ENCODE data around the gene TNK1.

TNK1 gene

GRCh38 chr17:7369825-7370224 lies 11.1 kb upstream of the TNK1 start:
- Histone ChIP-seq H3K4me2 (ENCODE audit: low read depth, low read length, poor library complexity, severe bottlenecking) (no peak overlapping the region), H3K27ac (ENCODE audit: low read depth, low read length) (no peak overlapping the region)

DNA sequence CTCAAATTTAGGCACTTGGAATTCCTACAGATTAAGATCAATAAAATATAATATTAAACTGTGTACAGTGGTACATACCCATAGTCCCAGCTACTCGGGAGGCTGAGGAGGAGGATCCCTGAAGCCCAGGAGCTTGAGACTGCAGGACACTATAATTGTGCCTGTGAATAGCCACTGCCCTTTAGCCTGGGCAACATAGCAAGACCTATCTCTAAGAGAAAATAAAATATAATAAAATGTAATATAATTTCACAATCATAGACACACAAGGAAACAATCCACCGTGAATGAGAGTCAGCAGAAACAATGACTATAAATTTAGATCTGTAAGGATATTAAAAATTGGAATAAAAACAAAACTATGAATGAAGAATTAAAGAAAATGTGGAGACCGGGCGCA lies 10.0 kb upstream of the TNK1 start:
- Histone ChIP-seq H3F3A (ENCODE audit: insufficient read depth) (no peaks in the 10 kb centered on the region), H3K27me3 (ENCODE audit: low read length) (no peaks in the 10 kb centered on the region), H3K9ac (ENCODE audit: low read length) (no peak overlapping the region), H3K79me2 (ENCODE audit: insufficient read depth, low read length) (no peaks in the 10 kb centered on the region), H3K36me3 (ENCODE audit: low read length) (no peaks in the 10 kb centered on the region), H3K27ac (ENCODE audit: low read depth, low read length) (no peak overlapping the region), H2AFZ (ENCODE audit: low read depth, low read length, severe bottlenecking) (no peak overlapping the region), H4K20me1 (ENCODE audit: low read depth, low read length) (no peaks in the 10 kb centered on the region), H3K4me3 (ENCODE audit: insufficient read depth, low read length, poor library complexity, severe bottlenecking) (no peak overlapping the region), H3K9me3 (ENCODE audit: insufficient read depth, low read length) (no peaks in the 10 kb centered on the region), H3K9me2 (replicated peaks; ENCODE audit: insufficient read depth, low read length) (no peaks in the 10 kb centered on the region), H3K4me2 (ENCODE audit: low read depth, low read length, poor library complexity, severe bottlenecking) (no peak overlapping the region)
- no peak for TF ChIP-seq EZH2phosphoT487 (conservative IDR thresholded peaks at IDR 0.05; ENCODE audit: low read length)
- TF ChIP-seq, protein P1, sequence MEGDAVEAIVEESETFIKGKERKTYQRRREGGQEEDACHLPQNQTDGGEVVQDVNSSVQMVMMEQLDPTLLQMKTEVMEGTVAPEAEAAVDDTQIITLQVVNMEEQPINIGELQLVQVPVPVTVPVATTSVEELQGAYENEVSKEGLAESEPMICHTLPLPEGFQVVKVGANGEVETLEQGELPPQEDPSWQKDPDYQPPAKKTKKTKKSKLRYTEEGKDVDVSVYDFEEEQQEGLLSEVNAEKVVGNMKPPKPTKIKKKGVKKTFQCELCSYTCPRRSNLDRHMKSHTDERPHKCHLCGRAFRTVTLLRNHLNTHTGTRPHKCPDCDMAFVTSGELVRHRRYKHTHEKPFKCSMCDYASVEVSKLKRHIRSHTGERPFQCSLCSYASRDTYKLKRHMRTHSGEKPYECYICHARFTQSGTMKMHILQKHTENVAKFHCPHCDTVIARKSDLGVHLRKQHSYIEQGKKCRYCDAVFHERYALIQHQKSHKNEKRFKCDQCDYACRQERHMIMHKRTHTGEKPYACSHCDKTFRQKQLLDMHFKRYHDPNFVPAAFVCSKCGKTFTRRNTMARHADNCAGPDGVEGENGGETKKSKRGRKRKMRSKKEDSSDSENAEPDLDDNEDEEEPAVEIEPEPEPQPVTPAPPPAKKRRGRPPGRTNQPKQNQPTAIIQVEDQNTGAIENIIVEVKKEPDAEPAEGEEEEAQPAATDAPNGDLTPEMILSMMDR (IDR thresholded peaks at IDR 0.05; ENCODE audit: insufficient read depth, low read length, poor library complexity, severe bottlenecking): no peak

More at GRCh38 chr17:7369825-7370224, 11.1 kb upstream of the TNK1 start:
- Histone ChIP-seq H2AFZ (ENCODE audit: low read depth, low read length, severe bottlenecking) (no peak overlapping the region), H3K79me2 (ENCODE audit: insufficient read depth, low read length) (no peaks in the 10 kb centered on the region), H3F3A (ENCODE audit: insufficient read depth) (no peaks in the 10 kb centered on the region), H3K9me3 (ENCODE audit: insufficient read depth, low read length) (no peaks in the 10 kb centered on the region), H3K27me3 (ENCODE audit: low read length) (no peaks in the 10 kb centered on the region), H3K9me2 (replicated peaks; ENCODE audit: insufficient read depth, low read length) (no peaks in the 10 kb centered on the region), H3K36me3 (ENCODE audit: low read length) (no peaks in the 10 kb centered on the region), H3K4me3 (ENCODE audit: insufficient read depth, low read length, poor library complexity, severe bottlenecking) (no peak overlapping the region), H4K20me1 (ENCODE audit: low read depth, low read length) (no peaks in the 10 kb centered on the region), H3K9ac (ENCODE audit: low read length) (no peak overlapping the region)
- TF ChIP-seq, protein P1 (IDR thresholded peaks at IDR 0.05; ENCODE audit: insufficient read depth, low read length, poor library complexity, severe bottlenecking): no peak
- TF ChIP-seq EZH2phosphoT487 (conservative IDR thresholded peaks at IDR 0.05; ENCODE audit: low read length): no peak

GRCh38 chr17:7374353-7374752 lies 6.5 kb upstream of the TNK1 start:
- no peak overlapping the region for H3K4me2 ChIP-seq (ENCODE audit: low read depth, low read length, poor library complexity, severe bottlenecking)
- H3K9ac ChIP-seq (ENCODE audit: low read length): no peak overlapping the region
- no peaks in the 10 kb centered on the region for H3K79me2 ChIP-seq (ENCODE audit: insufficient read depth, low read length)
- no peaks in the 10 kb centered on the region for H3K9me2 ChIP-seq (replicated peaks; ENCODE audit: insufficient read depth, low read length)
- H2AFZ ChIP-seq (ENCODE audit: low read depth, low read length, severe bottlenecking): no peak overlapping the region
- TF ChIP-seq, protein P1 (IDR thresholded peaks at IDR 0.05; ENCODE audit: insufficient read depth, low read length, poor library complexity, severe bottlenecking): no peak
- no peak for TF ChIP-seq EZH2phosphoT487 (conservative IDR thresholded peaks at IDR 0.05; ENCODE audit: low read length)
- H3K9me3 ChIP-seq (ENCODE audit: insufficient read depth, low read length): 0 out of 2 replicates have a peak, but pooled peaks cover 4% of the 10 kb centered on the region
- H3K36me3 ChIP-seq (ENCODE audit: low read length): no peaks in the 10 kb centered on the region
- H4K20me1 ChIP-seq (ENCODE audit: low read depth, low read length): no peaks in the 10 kb centered on the region
- H3K27me3 ChIP-seq (ENCODE audit: low read length): no peaks in the 10 kb centered on the region
- no peak overlapping the region for H3K4me3 ChIP-seq (ENCODE audit: insufficient read depth, low read length, poor library complexity, severe bottlenecking)
- H3F3A ChIP-seq (ENCODE audit: insufficient read depth): no peaks in the 10 kb centered on the region
- H3K27ac ChIP-seq (ENCODE audit: low read depth, low read length): no peak overlapping the region

Measured in SU-DHL-6 (cell line).